ENCODE measurements around the gene CT83. TPM values are rescaled to one million over a fixed set of nuclear protein-coding genes. Genes with fewer than 3 reads are reported as not detected.

CT83 gene
- total and polyA plus RNA-seq, 2 experiments from 2014 or later = not detected

- Histone ChIP-seq H2AFZ (no peak overlapping the region), H3K27me3 (replicated peaks; ENCODE audit: insufficient read depth) (no peaks in the 10 kb centered on the region), H3K4me3 (no peak overlapping the region), H3K9me2 (ENCODE audit: insufficient read depth) (no peaks in the 10 kb centered on the region), H3K27ac (no peak overlapping the region), H4K20me1 (ENCODE audit: insufficient read depth) (no peaks in the 10 kb centered on the region), H3K4me1 (ENCODE audit: insufficient read depth) (no peaks in the 10 kb centered on the region), H3K36me3 (ENCODE audit: low read depth) (no peaks in the 10 kb centered on the region), H3K9me3 (ENCODE audit: low read depth) (no peaks in the 10 kb centered on the region), H3K79me2 (ENCODE audit: insufficient read depth) (no peaks in the 10 kb centered on the region), H3K9ac (no peak overlapping the region), H3F3A (ENCODE audit: insufficient read depth) (no peaks in the 10 kb centered on the region), H3K4me2 (ENCODE audit: unreplicated experiment) (no peak overlapping the region)
- in situ Hi-C loops (cut with MboI) = loop anchor here (25.0 kb wide), 2 partner anchors 482 to 1507 kb away; no protein-coding TSS in a partner anchor
- TF ChIP-seq EZH2 (IDR thresholded peaks at IDR 0.05; ENCODE audit: insufficient read depth, poor library complexity, severe bottlenecking) (no peak), EZH2phosphoT487 (IDR thresholded peaks at IDR 0.05; ENCODE audit: insufficient read depth, low read depth) (no peak)
- 39 to 52% methylated on average over 2 of the region's 2 CpGs for WGBS, 2 experiments (ENCODE audit: low coverage in 1 of 2, low lambda C conversion rate in 2 of 2, missing lambda C conversion rate in 2 of 2)
- no peak for DNase-seq
Measured at GRCh38 chrX:116480059-116480458, 17.3 kb upstream of the CT83 start.

- DNase-seq = no peak
- TF ChIP-seq EZH2 (IDR thresholded peaks at IDR 0.05; ENCODE audit: insufficient read depth, poor library complexity, severe bottlenecking) (no peak), EZH2phosphoT487 (IDR thresholded peaks at IDR 0.05; ENCODE audit: insufficient read depth, low read depth) (no peak)
- in situ Hi-C loops (cut with MboI) = no loop called here
Measured at GRCh38 chrX:116449156-116449555, 13.6 kb downstream of the CT83 start.

GRCh38 chrX:116436358-116436816 is 26.4 kb downstream of the CT83 start, which contains the start of gene SLC6A14:
Gene SLC6A14 (plus strand): TSS chrX:116436606. CDS start chrX:116436710, 104 bp downstream.
- WGBS, 2 experiments (ENCODE audit: low coverage in 1 of 2, low lambda C conversion rate in 2 of 2, missing lambda C conversion rate in 2 of 2) = 65 to 68% methylated on average over 6 of the region's 9 CpGs

More at GRCh38 chrX:116449156-116449555, 13.6 kb downstream of the CT83 start:
- no peaks in the 10 kb centered on the region for H4K20me1 ChIP-seq (ENCODE audit: insufficient read depth)
- H3K4me3 ChIP-seq = no peak overlapping the region
- no peak overlapping the region for H2AFZ ChIP-seq
- no peaks in the 10 kb centered on the region for H3K9me3 ChIP-seq (ENCODE audit: low read depth)
- H3K27me3 ChIP-seq (replicated peaks; ENCODE audit: insufficient read depth) = no peaks in the 10 kb centered on the region
- no peaks in the 10 kb centered on the region for H3F3A ChIP-seq (ENCODE audit: insufficient read depth)
- H3K4me2 ChIP-seq (ENCODE audit: unreplicated experiment) = no peak overlapping the region
- no peak overlapping the region for H3K27ac ChIP-seq
- H3K4me1 ChIP-seq (ENCODE audit: insufficient read depth) = no peaks in the 10 kb centered on the region
- no peaks in the 10 kb centered on the region for H3K9me2 ChIP-seq (ENCODE audit: insufficient read depth)
- WGBS, 2 experiments (ENCODE audit: low coverage in 1 of 2, low lambda C conversion rate in 2 of 2, missing lambda C conversion rate in 2 of 2) = 33 to 38% methylated on average over 2 of the region's 2 CpGs
- H3K36me3 ChIP-seq (ENCODE audit: low read depth) = no peaks in the 10 kb centered on the region
- H3K9ac ChIP-seq = no peak overlapping the region
- H3K79me2 ChIP-seq (ENCODE audit: insufficient read depth) = no peaks in the 10 kb centered on the region

GRCh38 chrX:116435597-116435996 is 27.2 kb downstream of the CT83 start:
- H3F3A ChIP-seq (ENCODE audit: insufficient read depth) = no peaks in the 10 kb centered on the region
- DNase-seq = no peak
- H3K27me3 ChIP-seq (replicated peaks; ENCODE audit: insufficient read depth) = no peaks in the 10 kb centered on the region
- TF ChIP-seq EZH2phosphoT487 (IDR thresholded peaks at IDR 0.05; ENCODE audit: insufficient read depth, low read depth) (no peak), EZH2 (IDR thresholded peaks at IDR 0.05; ENCODE audit: insufficient read depth, poor library complexity, severe bottlenecking) (no peak)
- no peak overlapping the region for H3K27ac ChIP-seq
- H3K4me1 ChIP-seq (ENCODE audit: insufficient read depth) = no peaks in the 10 kb centered on the region
- H4K20me1 ChIP-seq (ENCODE audit: insufficient read depth) = no peaks in the 10 kb centered on the region
- no peak overlapping the region for H3K4me2 ChIP-seq (ENCODE audit: unreplicated experiment)
- H3K4me3 ChIP-seq = no peak overlapping the region
- H3K9me2 ChIP-seq (ENCODE audit: insufficient read depth) = no peaks in the 10 kb centered on the region
- no peak overlapping the region for H2AFZ ChIP-seq
- in situ Hi-C loops (cut with MboI) = no loop called here
- no peak overlapping the region for H3K9ac ChIP-seq
- no peaks in the 10 kb centered on the region for H3K9me3 ChIP-seq (ENCODE audit: low read depth)
- no peaks in the 10 kb centered on the region for H3K36me3 ChIP-seq (ENCODE audit: low read depth)
- H3K79me2 ChIP-seq (ENCODE audit: insufficient read depth) = no peaks in the 10 kb centered on the region

More at GRCh38 chrX:116436358-116436816, 26.4 kb downstream of the CT83 start, which contains the start of gene SLC6A14:
- Histone ChIP-seq H2AFZ (no peak within 1 kb of the TSS), H3K9ac (no peak within 1 kb of the TSS), H3K27me3 (replicated peaks; ENCODE audit: insufficient read depth) (no peaks in the 10 kb centered on the region), H3K4me3 (no peak within 1 kb of the TSS), H3K36me3 (ENCODE audit: low read depth) (no peaks in the 10 kb centered on the region), H3K4me2 (ENCODE audit: unreplicated experiment) (no peak within 1 kb of the TSS), H3K4me1 (ENCODE audit: insufficient read depth) (no peaks in the 10 kb centered on the region), H3K9me3 (ENCODE audit: low read depth) (no peaks in the 10 kb centered on the region), H3F3A (ENCODE audit: insufficient read depth) (no peaks in the 10 kb centered on the region), H4K20me1 (ENCODE audit: insufficient read depth) (no peaks in the 10 kb centered on the region), H3K79me2 (ENCODE audit: insufficient read depth) (no peaks in the 10 kb centered on the region), H3K9me2 (ENCODE audit: insufficient read depth) (no peaks in the 10 kb centered on the region), H3K27ac (no peak within 1 kb of the TSS)
- in situ Hi-C loops (cut with MboI) = no loop called here
- TF ChIP-seq EZH2 (IDR thresholded peaks at IDR 0.05; ENCODE audit: insufficient read depth, poor library complexity, severe bottlenecking) (no peak), EZH2phosphoT487 (IDR thresholded peaks at IDR 0.05; ENCODE audit: insufficient read depth, low read depth) (no peak)
- DNase-seq = no peak

- no peak overlapping the region for H3K27ac ChIP-seq
- no peaks in the 10 kb centered on the region for H3F3A ChIP-seq (ENCODE audit: insufficient read depth)
- H3K4me3 ChIP-seq = no peak overlapping the region
- in situ Hi-C loops (cut with MboI) = no loop called here
- no peaks in the 10 kb centered on the region for H3K9me2 ChIP-seq (ENCODE audit: insufficient read depth)
- TF ChIP-seq EZH2phosphoT487 (IDR thresholded peaks at IDR 0.05; ENCODE audit: insufficient read depth, low read depth) (no peak), EZH2 (IDR thresholded peaks at IDR 0.05; ENCODE audit: insufficient read depth, poor library complexity, severe bottlenecking) (no peak)
- WGBS, 2 experiments (ENCODE audit: low coverage in 1 of 2, low lambda C conversion rate in 2 of 2, missing lambda C conversion rate in 2 of 2) = 56 to 59% methylated on average over 3 of the region's 3 CpGs
- no peak overlapping the region for H3K9ac ChIP-seq
- no peak overlapping the region for H2AFZ ChIP-seq
- H3K9me3 ChIP-seq (ENCODE audit: low read depth) = no peaks in the 10 kb centered on the region
- H3K79me2 ChIP-seq (ENCODE audit: insufficient read depth) = no peaks in the 10 kb centered on the region
- no peak overlapping the region for H3K4me2 ChIP-seq (ENCODE audit: unreplicated experiment)
- H3K36me3 ChIP-seq (ENCODE audit: low read depth) = no peaks in the 10 kb centered on the region
- H3K27me3 ChIP-seq (replicated peaks; ENCODE audit: insufficient read depth) = no peaks in the 10 kb centered on the region
- H3K4me1 ChIP-seq (ENCODE audit: insufficient read depth) = no peaks in the 10 kb centered on the region
- DNase-seq = no peak
- no peaks in the 10 kb centered on the region for H4K20me1 ChIP-seq (ENCODE audit: insufficient read depth)
Measured at GRCh38 chrX:116427978-116428377, 34.8 kb downstream of the CT83 start.
